ENCODE measurements around the gene ZNF503.

The ZNF503 gene

GRCh38 chr10:75350791-75351190 lies 50.8 kb downstream of the ZNF503 start:
- DNase-seq = no peak
